Measurements from ENCODE around the gene TRAF3IP3. TPM values are rescaled to one million over a fixed set of nuclear protein-coding genes. Genes with fewer than 3 reads are reported as not detected.

Gene TRAF3IP3
- total RNA-seq, 1 experiment from 2014 or later, result not detected

GRCh38 chr1:209749205-209749604 is 6.6 kb upstream of the TRAF3IP3 start:
- Histone ChIP-seq H3K23me2 (ENCODE audit: insufficient read length, low read depth, low read length, poor library complexity, severe bottlenecking) (no peaks in the 10 kb centered on the region), H2BK15ac (ENCODE audit: low read depth, low read length) (no peak overlapping the region), H3K27ac (ENCODE audit: insufficient read length, low read depth, low read length) (no peak overlapping the region), H3K4me1 (ENCODE audit: insufficient read depth, low read length) (no peaks in the 10 kb centered on the region), H4K20me1 (ENCODE audit: control insufficient read depth, insufficient read depth, insufficient read length) (no peaks in the 10 kb centered on the region), H2BK12ac (ENCODE audit: insufficient read length, low read depth, low read length) (no peak overlapping the region), H2AK5ac (ENCODE audit: insufficient read length, low read length) (no peak overlapping the region), H3K23ac (ENCODE audit: insufficient read length, low read depth, low read length) (no peak overlapping the region), H3K79me2 (ENCODE audit: insufficient read depth, low read length) (no peaks in the 10 kb centered on the region), H2BK120ac (ENCODE audit: low read depth, low read length, poor library complexity, severe bottlenecking) (no peak overlapping the region), H4K5ac (ENCODE audit: insufficient read length, low read depth, low read length) (no peak overlapping the region), H3K9ac (ENCODE audit: extremely low read depth, insufficient read length, low read length) (no peak overlapping the region), H2BK5ac (ENCODE audit: insufficient read length, low read length) (no peak overlapping the region), H3T11ph (ENCODE audit: low read length) (no peak overlapping the region), H3K14ac (ENCODE audit: insufficient read depth, low read length) (no peak overlapping the region), H3K79me1 (ENCODE audit: insufficient read depth, low read depth, low read length, poor library complexity, severe bottlenecking) (no peaks in the 10 kb centered on the region), H3K9me3 (ENCODE audit: control insufficient read depth, low read depth, low read length) (no peaks in the 10 kb centered on the region), H3K4ac (ENCODE audit: low read depth, low read length) (no peak overlapping the region), H3K27me3 (ENCODE audit: insufficient read depth, low read length) (peaks cover 2% of the 10 kb centered on the region; the same call in 1 of the 2 replicates), H4K8ac (replicated peaks; ENCODE audit: insufficient read length, low read depth, low read length) (no peak overlapping the region), H3K56ac (ENCODE audit: insufficient read length, low read depth, low read length) (no peak overlapping the region), H2AFZ (ENCODE audit: low read length) (no peak overlapping the region), H3K18ac (ENCODE audit: insufficient read length, low read depth, low read length) (no peak overlapping the region), H3K4me2 (ENCODE audit: insufficient read depth, insufficient read length, low read length) (no peak overlapping the region), H2BK20ac (ENCODE audit: low read depth, low read length, poor library complexity, severe bottlenecking) (no peak overlapping the region), H4K91ac (ENCODE audit: insufficient read length, low read depth, low read length) (no peak overlapping the region)
- H3K4me3 Mint-ChIP-seq, result no peak overlapping the region
- no peak for TF ChIP-seq CTCF (conservative IDR thresholded peaks at IDR 0.05)
- peaks cover 51% of the 10 kb centered on the region for H3K27me3 Mint-ChIP-seq (ENCODE audit: low read depth)
- H3K4me1 Mint-ChIP-seq, result peaks cover 14% of the 10 kb centered on the region in 2 experiments
- H3K36me3 Mint-ChIP-seq (ENCODE audit: insufficient read depth in 1 of 3, low read depth in 3 of 3), result no peaks in the 10 kb centered on the region
- no CpG with 5 or more reads among the region's 2 CpGs for WGBS (ENCODE audit: extremely low coverage, insufficient read length, low lambda C conversion rate)
- no peak overlapping the region for H3K27ac Mint-ChIP-seq
- DNase-seq, result no peak
- no peaks in the 10 kb centered on the region for H3K9me3 Mint-ChIP-seq
